HL-60 (cell line): ENCODE results near the gene IGLL5.

ENCODE experiments used
- DNase-seq, 2 experiments: peaks; one replicate each; pipeline ENCODE4 v3.0.0-alpha.2; 2010 to 2020; ENCODE audit warnings: low read depth in 1 of 2, low spot score in 1 of 2
- H3K27ac ChIP-seq: fragments of 250-450 bp; sonication (Bioruptor Pico); replicated peaks from 2 replicates; pipeline ENCODE4 v1.5.1; 2020; ENCODE audit warnings: mild to moderate bottlenecking, moderate library complexity
- H3K27me3 ChIP-seq: fragments of 250-450 bp; sonication (Bioruptor Pico); 2 replicates; pipeline ENCODE4 v1.5.1; 2021; ENCODE audit warnings: mild to moderate bottlenecking, moderate library complexity; ENCODE audit not compliant: insufficient read depth, poor library complexity, severe bottlenecking
- H3K4me3 ChIP-seq: replicated peaks from 2 replicates; pipeline ENCODE4 v1.5.1; 2011; ENCODE audit warnings: mild to moderate bottlenecking, control low read depth, low read length; ENCODE audit not compliant: insufficient read depth
- GABPA ChIP-seq: IDR thresholded peaks from 2 replicates; pipeline ENCODE4 v1.6.1; 2012; ENCODE audit warnings: low read depth
- POLR2AphosphoS5 ChIP-seq: IDR thresholded peaks from 2 replicates; pipeline ENCODE4 v1.6.1; 2012; ENCODE audit warnings: low read depth
- SPI1 ChIP-seq: IDR thresholded peaks from 2 replicates; pipeline ENCODE4 v1.6.1; 2012; ENCODE audit warnings: low read depth, mild to moderate bottlenecking, borderline replicate concordance
- TF ChIP-seq, protein P1 (sequence below): IDR thresholded peaks from 2 replicates; pipeline ENCODE4 v1.6.1; 2012; ENCODE audit warnings: low read depth; ENCODE audit not compliant: insufficient replicate concordance
- TF ChIP-seq, protein P2 (sequence below): IDR thresholded peaks from one replicate; pipeline ENCODE4 v1.5.1; 2011; ENCODE audit warnings: low read length, control low read depth, inconsistent platforms; ENCODE audit not compliant: insufficient read depth

Gene IGLL5

DNA sequence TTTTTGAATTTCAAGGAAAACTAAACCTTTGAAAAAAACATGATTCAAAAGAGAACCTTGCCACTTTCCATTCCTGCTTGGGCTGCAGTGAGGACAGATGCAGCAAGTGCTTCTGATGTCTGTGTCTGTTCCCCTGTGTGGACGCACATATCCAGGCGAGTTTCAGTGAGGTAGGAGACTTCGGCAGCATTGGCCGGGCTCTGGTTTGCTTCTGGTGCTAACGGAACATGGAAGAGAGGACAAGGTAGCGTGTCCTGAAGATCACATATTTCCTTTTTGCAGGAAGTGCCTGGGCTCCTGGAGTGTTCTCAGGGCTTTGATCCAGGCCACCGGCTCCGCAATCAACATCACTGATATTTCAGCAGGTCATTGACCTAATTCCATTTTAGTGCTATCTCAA lies 33.1 kb upstream of the IGLL5 start:
- DNase-seq: no peak
- Histone ChIP-seq H3K27me3 (peaks cover 3% of the 10 kb centered on the region), H3K27ac (no peak overlapping the region), H3K4me3 (no peak overlapping the region)
- TF ChIP-seq, protein P1, sequence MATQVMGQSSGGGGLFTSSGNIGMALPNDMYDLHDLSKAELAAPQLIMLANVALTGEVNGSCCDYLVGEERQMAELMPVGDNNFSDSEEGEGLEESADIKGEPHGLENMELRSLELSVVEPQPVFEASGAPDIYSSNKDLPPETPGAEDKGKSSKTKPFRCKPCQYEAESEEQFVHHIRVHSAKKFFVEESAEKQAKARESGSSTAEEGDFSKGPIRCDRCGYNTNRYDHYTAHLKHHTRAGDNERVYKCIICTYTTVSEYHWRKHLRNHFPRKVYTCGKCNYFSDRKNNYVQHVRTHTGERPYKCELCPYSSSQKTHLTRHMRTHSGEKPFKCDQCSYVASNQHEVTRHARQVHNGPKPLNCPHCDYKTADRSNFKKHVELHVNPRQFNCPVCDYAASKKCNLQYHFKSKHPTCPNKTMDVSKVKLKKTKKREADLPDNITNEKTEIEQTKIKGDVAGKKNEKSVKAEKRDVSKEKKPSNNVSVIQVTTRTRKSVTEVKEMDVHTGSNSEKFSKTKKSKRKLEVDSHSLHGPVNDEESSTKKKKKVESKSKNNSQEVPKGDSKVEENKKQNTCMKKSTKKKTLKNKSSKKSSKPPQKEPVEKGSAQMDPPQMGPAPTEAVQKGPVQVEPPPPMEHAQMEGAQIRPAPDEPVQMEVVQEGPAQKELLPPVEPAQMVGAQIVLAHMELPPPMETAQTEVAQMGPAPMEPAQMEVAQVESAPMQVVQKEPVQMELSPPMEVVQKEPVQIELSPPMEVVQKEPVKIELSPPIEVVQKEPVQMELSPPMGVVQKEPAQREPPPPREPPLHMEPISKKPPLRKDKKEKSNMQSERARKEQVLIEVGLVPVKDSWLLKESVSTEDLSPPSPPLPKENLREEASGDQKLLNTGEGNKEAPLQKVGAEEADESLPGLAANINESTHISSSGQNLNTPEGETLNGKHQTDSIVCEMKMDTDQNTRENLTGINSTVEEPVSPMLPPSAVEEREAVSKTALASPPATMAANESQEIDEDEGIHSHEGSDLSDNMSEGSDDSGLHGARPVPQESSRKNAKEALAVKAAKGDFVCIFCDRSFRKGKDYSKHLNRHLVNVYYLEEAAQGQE: no peak
- TF ChIP-seq GABPA (no peak), POLR2AphosphoS5 (no peak), SPI1 (no peak)
- TF ChIP-seq, protein P2, sequence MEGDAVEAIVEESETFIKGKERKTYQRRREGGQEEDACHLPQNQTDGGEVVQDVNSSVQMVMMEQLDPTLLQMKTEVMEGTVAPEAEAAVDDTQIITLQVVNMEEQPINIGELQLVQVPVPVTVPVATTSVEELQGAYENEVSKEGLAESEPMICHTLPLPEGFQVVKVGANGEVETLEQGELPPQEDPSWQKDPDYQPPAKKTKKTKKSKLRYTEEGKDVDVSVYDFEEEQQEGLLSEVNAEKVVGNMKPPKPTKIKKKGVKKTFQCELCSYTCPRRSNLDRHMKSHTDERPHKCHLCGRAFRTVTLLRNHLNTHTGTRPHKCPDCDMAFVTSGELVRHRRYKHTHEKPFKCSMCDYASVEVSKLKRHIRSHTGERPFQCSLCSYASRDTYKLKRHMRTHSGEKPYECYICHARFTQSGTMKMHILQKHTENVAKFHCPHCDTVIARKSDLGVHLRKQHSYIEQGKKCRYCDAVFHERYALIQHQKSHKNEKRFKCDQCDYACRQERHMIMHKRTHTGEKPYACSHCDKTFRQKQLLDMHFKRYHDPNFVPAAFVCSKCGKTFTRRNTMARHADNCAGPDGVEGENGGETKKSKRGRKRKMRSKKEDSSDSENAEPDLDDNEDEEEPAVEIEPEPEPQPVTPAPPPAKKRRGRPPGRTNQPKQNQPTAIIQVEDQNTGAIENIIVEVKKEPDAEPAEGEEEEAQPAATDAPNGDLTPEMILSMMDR: no peak

DNA sequence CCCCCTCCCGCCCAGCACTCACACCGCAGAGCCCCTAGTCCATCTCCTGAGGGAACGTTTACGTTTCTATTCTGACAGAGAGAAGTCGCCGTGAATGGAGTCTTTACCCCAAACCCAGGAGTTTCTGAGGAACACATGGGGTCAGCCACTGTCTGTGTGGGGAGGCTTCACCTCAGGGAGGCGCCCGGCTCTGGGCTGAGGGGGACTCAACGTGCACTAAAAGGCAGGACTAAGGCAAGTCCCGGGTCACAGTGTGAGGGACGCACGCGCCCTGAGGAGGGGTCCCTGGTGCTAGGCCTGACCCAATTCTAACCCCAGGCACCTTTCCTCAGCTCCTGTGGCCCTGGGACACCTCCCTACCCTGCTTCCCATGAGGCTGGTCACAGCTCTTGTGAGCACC lies 32.5 kb upstream of the IGLL5 start:
- TF ChIP-seq GABPA (no peak), SPI1 (no peak), POLR2AphosphoS5 (no peak)
- TF ChIP-seq, protein P1: no peak
- TF ChIP-seq, protein P2: no peak
- Histone ChIP-seq H3K27ac (no peak overlapping the region), H3K4me3 (no peak overlapping the region), H3K27me3 (peaks cover 3% of the 10 kb centered on the region)
- no peak for DNase-seq

DNA sequence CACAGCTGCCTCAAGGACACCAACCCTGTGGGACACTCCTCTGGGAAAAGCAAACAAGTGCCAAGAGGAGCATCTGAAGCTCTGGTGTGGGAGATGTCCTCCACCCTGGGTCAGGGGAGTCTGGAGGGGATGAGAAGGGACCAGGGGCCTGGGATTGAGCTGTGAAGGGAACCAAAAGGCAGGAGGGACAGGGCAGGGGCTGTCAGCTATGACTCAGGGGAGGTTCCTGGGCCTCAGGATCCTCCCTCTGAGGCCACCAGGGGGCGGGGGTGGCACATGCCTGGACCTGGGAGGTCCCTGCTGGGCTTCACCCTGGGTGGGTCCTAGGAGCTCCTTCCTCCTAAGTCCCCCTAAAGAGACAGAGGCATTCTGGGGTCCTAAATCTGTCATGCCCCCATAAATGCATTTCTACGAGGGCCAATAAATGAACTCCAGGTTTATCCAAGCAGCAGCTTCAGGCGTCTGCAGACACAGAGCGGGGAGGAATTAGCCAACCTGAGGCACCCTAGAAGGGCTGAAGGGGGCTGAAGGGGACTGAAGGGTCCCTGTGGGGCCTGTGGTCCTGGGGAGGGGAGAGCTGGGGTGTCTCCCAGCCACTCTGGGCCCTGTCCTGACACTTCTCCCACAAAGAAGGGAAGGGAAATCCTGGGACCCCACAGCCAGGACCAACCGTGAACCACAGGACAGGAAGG lies 31.9 kb upstream of the IGLL5 start:
- TF ChIP-seq SPI1 (no peak), POLR2AphosphoS5 (no peak), GABPA (no peak)
- TF ChIP-seq, protein P2: peak; percentile 67
- TF ChIP-seq, protein P1: no peak
- no peak for DNase-seq
- Histone ChIP-seq H3K27ac (no peak overlapping the region), H3K27me3 (peaks cover 3% of the 10 kb centered on the region), H3K4me3 (no peak overlapping the region)
